CD4-positive, alpha-beta T cell (primary cell): ENCODE data around the gene SPSB2. TPM values are rescaled to one million over a fixed set of nuclear protein-coding genes. Genes with fewer than 3 reads are reported as not detected.

Experiments used
- ATAC-seq: fragments of 200-7000 bp; cut with Tn5 transposase; one replicate; pipeline ENCODE4 v1.10.0; 2022; ENCODE audit warnings: mild to moderate bottlenecking; ENCODE audit not compliant: poor library complexity
- CTCF ChIA-PET: fragments of 350-600 bp; sonication (Branson Sonifier 250); formaldehyde crosslinking; loops from one replicate; lab custom pipeline; 2021; ENCODE audit warnings: antibody characterized with exemption, inconsistent platforms; lab: Charles Lee
- POLR2A ChIA-PET: fragments of 350-600 bp; sonication (Branson Sonifier 250); formaldehyde crosslinking; loops from one replicate; lab custom pipeline; 2021; ENCODE audit warnings: antibody characterized with exemption, inconsistent platforms; lab: Charles Lee
- DNase-seq, 14 experiments: peaks; one replicate each; pipeline ENCODE4 v3.0.0-alpha.2; 2013 to 2020; ENCODE audit warnings: mixed read lengths in 2 of 14
- H3K27ac ChIP-seq, 2 donors: one replicate each; pipeline versions ENCODE4 v1.5.1 to v1.7.0; 2013; ENCODE audit warnings: low read length in 2 of 2, low read depth in 1 of 2, mild to moderate bottlenecking in 1 of 2
- H3K27me3 ChIP-seq, 2 experiments: 1 replicate in 1 of 2; 2 replicates in 1 of 2; pipeline versions ENCODE4 v1.6.1 to v1.7.0; 2013; ENCODE audit warnings: low read length in 2 of 2, control low read depth in 1 of 2, mild to moderate bottlenecking in 1 of 2, moderate library complexity in 1 of 2; ENCODE audit not compliant: insufficient read depth in 2 of 2, control insufficient read depth in 1 of 2
- H3K36me3 ChIP-seq: one replicate; pipeline ENCODE4 v1.6.1; 2013; ENCODE audit warnings: low read length, control low read depth; ENCODE audit not compliant: insufficient read depth
- H3K4me1 ChIP-seq: one replicate; pipeline ENCODE4 v1.6.1; 2013; ENCODE audit warnings: low read length, control low read depth; ENCODE audit not compliant: insufficient read depth
- H3K4me3 ChIP-seq: one replicate; pipeline ENCODE4 v1.5.1; 2013; ENCODE audit warnings: mild to moderate bottlenecking, low read length, moderate library complexity
- H3K9me3 ChIP-seq, 2 experiments: 1 replicate in 1 of 2; 2 replicates in 1 of 2; pipeline versions ENCODE4 v1.6.1 to v1.7.0; 2013; ENCODE audit warnings: low read length in 2 of 2, mild to moderate bottlenecking in 2 of 2, control low read depth in 1 of 2, moderate library complexity in 1 of 2; ENCODE audit not compliant: control insufficient read depth in 1 of 2, insufficient read depth in 1 of 2
- H3K27ac Mint-ChIP-seq: one replicate; pipeline ENCODE4 v1.8.0; 2020; ENCODE audit warnings: mixed read lengths
- H3K27me3 Mint-ChIP-seq: one replicate; pipeline ENCODE4 v1.8.0; 2021; ENCODE audit warnings: mixed read lengths
- H3K36me3 Mint-ChIP-seq: one replicate; pipeline ENCODE4 v1.8.0; 2021; ENCODE audit warnings: low read depth, mixed read lengths
- H3K4me1 Mint-ChIP-seq: one replicate; pipeline ENCODE4 v1.8.0; 2021; ENCODE audit warnings: low read depth, mixed read lengths
- H3K4me3 Mint-ChIP-seq: one replicate; pipeline ENCODE4 v1.8.0; 2020; ENCODE audit warnings: mild to moderate bottlenecking, mixed read lengths
- H3K9me3 Mint-ChIP-seq: one replicate; pipeline ENCODE4 v1.8.0; 2020; ENCODE audit warnings: mixed read lengths
- intact Hi-C, 2 experiments: fragments of 100-400 bp; cut with DNase I in 1 of 2; cut with micrococcal nuclease in 1 of 2; formaldehyde crosslinking; loops; one replicate each; pipeline versions ENCODE4 v1.15.1 to v1.9.0; 2023 to 2025; cut with DNase I, micrococcal nuclease
- total RNA-seq, 174 experiments: library from RNA in 2 of 174; stranded (reverse) in 2 of 174; gene quantifications; one replicate each; pipeline ENCODE4 v1.2.3 and lab custom pipeline; 2021 to 2026
- TF ChIP-seq, protein P1 (sequence below): fragments of 200-600 bp; IDR thresholded peaks from one replicate; pipeline ENCODE4 v1.8.0; 2022; ENCODE audit warnings: antibody characterized with exemption, mild to moderate bottlenecking

The SPSB2 gene
- total RNA-seq, 2 experiments from 2014 or later, result 3.2 to 3.3 TPM

DNA sequence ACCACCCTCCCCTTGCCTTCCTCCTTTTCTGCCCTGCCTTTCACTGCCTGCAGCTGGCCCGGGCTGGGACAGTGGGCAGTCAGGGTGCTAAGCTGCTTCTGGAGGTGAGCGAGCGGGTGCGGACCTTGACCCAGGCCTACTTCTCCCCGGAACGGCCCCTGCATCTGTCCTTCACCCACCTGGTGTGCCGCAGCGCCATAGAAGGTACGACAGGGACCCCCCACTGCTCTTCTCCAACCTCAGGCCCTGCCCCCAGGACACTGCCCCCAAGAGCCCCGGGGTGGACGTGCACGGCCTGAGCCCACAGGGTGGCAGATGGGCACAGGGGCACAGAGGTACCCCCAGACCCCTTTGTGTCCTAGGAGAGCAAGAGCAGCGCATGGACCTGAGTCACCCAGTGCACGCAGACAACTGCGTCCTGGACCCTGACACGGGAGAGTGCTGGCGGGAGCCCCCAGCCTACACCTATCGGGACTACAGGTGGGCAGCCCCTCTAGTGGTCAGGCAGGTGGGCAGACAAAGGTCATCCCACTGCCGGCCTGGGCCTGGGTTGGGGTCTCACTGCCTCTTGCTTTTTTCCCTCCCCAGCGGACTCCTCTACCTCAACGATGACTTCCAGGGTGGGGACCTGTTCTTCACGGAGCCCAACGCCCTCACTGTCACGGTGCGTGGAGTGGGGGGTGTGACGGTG, 35.6 kb downstream of the SPSB2 start:
- Mint-ChIP-seq H3K27me3 (no peaks in the 10 kb centered on the region), H3K36me3 (no peaks in the 10 kb centered on the region), H3K4me3 (no peak overlapping the region), H3K9me3 (no peaks in the 10 kb centered on the region), H3K27ac (no peak overlapping the region), H3K4me1 (peaks cover 6% of the 10 kb centered on the region)
- POLR2A ChIA-PET, result interaction anchor here (0.9 kb wide), 1 partner anchor 14 kb away, joined by 3 read pairs; the partner anchor contains the start of gene CDCA3
- Histone ChIP-seq H3K36me3 (no peaks in the 10 kb centered on the region), H3K27me3 (no peaks in the 10 kb centered on the region), H3K9me3 (no peaks in the 10 kb centered on the region), H3K27ac (no peak overlapping the region), H3K4me3 (no peak overlapping the region), H3K4me1 (peaks cover 5% of the 10 kb centered on the region)
- TF ChIP-seq, protein P1, sequence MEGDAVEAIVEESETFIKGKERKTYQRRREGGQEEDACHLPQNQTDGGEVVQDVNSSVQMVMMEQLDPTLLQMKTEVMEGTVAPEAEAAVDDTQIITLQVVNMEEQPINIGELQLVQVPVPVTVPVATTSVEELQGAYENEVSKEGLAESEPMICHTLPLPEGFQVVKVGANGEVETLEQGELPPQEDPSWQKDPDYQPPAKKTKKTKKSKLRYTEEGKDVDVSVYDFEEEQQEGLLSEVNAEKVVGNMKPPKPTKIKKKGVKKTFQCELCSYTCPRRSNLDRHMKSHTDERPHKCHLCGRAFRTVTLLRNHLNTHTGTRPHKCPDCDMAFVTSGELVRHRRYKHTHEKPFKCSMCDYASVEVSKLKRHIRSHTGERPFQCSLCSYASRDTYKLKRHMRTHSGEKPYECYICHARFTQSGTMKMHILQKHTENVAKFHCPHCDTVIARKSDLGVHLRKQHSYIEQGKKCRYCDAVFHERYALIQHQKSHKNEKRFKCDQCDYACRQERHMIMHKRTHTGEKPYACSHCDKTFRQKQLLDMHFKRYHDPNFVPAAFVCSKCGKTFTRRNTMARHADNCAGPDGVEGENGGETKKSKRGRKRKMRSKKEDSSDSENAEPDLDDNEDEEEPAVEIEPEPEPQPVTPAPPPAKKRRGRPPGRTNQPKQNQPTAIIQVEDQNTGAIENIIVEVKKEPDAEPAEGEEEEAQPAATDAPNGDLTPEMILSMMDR, result no peak
- DNase-seq, result no peak
- intact Hi-C loops, result no loop called here
- CTCF ChIA-PET, result no interaction called here
- no peak for ATAC-seq

DNA sequence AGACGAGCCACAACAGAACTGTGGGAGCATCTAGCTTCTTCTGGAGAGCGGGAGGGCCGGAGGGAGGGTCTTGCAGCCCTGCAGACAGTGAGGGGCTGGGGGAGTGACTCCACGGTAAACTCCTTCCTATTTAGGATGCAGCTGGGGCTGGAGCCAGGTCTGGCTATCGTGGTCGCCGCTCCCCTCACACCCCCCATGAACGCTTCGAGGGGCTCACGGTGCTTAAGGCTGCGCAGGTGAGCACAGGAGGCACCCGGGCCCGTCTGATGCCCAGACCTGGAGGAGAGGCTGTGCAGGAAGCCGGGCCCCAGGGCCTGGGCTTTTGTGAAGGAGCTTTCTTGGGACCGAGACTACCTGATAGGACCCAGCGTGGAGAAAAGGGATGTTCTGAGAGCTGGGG, 36.3 kb downstream of the SPSB2 start:
- no peaks in the 10 kb centered on the region for H3K27me3 Mint-ChIP-seq
- intact Hi-C loops, result no loop called here
- ATAC-seq (no peak), DNase-seq (no peak)
- CTCF ChIA-PET, result interaction anchor here (2.0 kb wide), 1 partner anchor 36 kb away, joined by 7 read pairs; the partner anchor contains the start of gene SPSB2
- POLR2A ChIA-PET, result interaction anchor here (0.9 kb wide), 1 partner anchor 15 kb away, joined by 3 read pairs; the partner anchor contains the start of gene CDCA3
- Histone ChIP-seq H3K4me3 (no peak overlapping the region), H3K27ac (no peak overlapping the region), H3K9me3 (no peaks in the 10 kb centered on the region), H3K4me1 (peaks cover 5% of the 10 kb centered on the region), H3K36me3 (no peaks in the 10 kb centered on the region), H3K27me3 (no peaks in the 10 kb centered on the region)
- H3K4me3 Mint-ChIP-seq, result no peak overlapping the region
- no peaks in the 10 kb centered on the region for H3K36me3 Mint-ChIP-seq
- H3K4me1 Mint-ChIP-seq, result peaks cover 6% of the 10 kb centered on the region
- H3K9me3 Mint-ChIP-seq, result no peaks in the 10 kb centered on the region
- TF ChIP-seq, protein P1, result no peak
- no peak overlapping the region for H3K27ac Mint-ChIP-seq

DNA sequence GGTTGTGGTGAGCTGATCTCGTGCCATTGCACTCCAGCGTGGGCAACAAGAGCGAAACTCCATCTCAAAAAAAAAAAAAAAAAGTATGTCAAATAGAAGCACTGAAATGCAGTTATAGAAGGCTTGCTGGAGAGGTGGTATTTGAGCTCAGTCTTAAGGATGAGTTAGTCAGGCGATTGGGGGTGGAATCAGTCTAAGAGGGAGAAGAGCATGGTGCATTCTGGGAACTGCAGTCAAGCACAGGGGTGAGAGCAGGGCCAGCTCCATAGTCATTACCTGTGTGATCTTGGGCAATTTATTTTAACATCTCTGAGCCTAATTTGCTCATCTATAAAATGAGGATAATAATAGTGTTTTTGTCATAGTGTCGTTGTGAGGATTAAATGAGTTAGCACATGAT, 38.2 kb downstream of the SPSB2 start:
- Histone ChIP-seq H3K27me3 (peaks cover 0 to 3% of the 10 kb centered on the region in 2 experiments), H3K27ac (no peak overlapping the region), H3K4me1 (peaks cover 6% of the 10 kb centered on the region), H3K9me3 (no peaks in the 10 kb centered on the region), H3K4me3 (no peak overlapping the region), H3K36me3 (no peaks in the 10 kb centered on the region)
- intact Hi-C loops, result loop anchor here (1.0 kb wide), 1 partner anchor 82 kb away; the partner anchor contains the start of gene MLF2 (in 2 of the 2)
- TF ChIP-seq, protein P1, result no peak
- Mint-ChIP-seq H3K9me3 (no peaks in the 10 kb centered on the region), H3K4me1 (peaks cover 6% of the 10 kb centered on the region), H3K4me3 (no peak overlapping the region), H3K27ac (no peak overlapping the region), H3K36me3 (no peaks in the 10 kb centered on the region), H3K27me3 (peaks cover 4% of the 10 kb centered on the region)
- ATAC-seq (no peak), DNase-seq (no peak)
- CTCF ChIA-PET, result interaction anchor here (1.2 to 2.6 kb wide), 8 partner anchors 14 to 126 kb away, joined by 3 to 11 read pairs (median 4); partner anchors contain the start of genes CDCA3, SPSB2 and USP5
- POLR2A ChIA-PET, result interaction anchor here (0.9 to 2.4 kb wide), 2 partner anchors 38 to 82 kb away, joined by 3 to 9 read pairs; partner anchors contain the start of genes MLF2 and SPSB2
